HPDE6-E6E7 (cell line): Measurements from ENCODE around the gene PCDH9.
"Not testable (repeated sequence)": the region's sequence is repeated elsewhere in the genome, so short reads cannot be mapped to it uniquely, and the experiment has no call there.

ENCODE experiments used
- DNase-seq: peaks from one replicate; pipeline ENCODE4 v3.0.0; 2011; ENCODE audit warnings: missing footprints; ENCODE audit errors: extremely low spot score

Gene PCDH9

DNA sequence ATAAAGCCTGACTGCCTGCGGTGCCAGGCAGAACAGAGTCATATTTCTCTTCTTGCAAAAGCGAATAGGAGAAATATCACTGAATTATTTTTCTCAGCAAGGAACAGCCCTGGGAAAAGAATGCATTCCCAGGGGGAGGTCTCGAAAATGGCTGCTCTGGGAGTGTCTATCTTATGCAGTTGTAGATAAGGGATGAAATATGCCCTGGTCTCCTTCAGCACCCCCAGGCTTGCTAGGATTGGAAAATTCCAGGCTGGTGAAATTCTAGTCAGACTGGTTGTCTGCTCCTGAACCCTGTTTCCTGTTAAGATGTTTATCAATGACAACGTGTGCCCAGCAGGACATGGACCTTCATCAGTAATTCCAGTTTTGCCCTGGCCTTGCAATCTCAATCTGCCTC, 469.5 kb downstream of the PCDH9 start:
- DNase-seq = not testable (repeated sequence)

DNA sequence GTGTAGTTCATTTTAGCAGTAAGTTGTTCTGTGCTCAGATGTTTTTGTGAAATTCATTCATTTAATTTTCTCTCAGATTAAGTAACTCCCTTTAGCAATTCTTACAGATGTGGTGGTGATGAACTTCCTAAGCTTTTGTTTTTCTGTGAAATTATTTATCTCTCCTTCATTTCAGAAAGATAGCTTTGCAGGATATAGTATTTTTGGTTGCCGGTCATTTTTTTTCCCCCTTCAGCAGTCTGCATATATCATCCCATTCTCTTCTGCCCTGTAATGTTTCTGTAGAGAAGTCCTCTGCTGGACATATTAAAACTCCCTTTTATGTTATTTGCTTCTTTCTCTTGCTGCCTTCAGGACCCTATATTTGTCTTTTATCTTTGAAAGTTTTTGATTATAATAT, 470.2 kb downstream of the PCDH9 start:
- no peak for DNase-seq

DNA sequence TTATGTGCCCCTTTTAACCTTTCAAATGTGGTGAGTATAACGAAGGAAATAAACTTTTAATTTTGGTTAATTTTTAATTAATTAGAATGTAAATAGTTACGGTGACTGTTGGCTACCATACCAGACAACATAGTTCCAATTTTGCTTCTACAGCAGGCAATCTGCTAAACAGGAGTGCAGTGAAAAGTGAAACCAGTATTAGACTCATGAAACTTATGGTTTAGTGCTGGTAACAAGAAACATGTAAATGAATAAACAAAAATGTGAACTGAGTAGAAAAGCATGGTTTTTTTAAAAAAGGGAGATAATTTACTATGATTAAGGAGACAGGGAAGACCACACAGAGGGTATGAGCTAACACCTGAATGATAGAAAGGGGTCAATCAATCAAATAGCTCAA, 478.4 kb downstream of the PCDH9 start:
- DNase-seq = no peak

DNA sequence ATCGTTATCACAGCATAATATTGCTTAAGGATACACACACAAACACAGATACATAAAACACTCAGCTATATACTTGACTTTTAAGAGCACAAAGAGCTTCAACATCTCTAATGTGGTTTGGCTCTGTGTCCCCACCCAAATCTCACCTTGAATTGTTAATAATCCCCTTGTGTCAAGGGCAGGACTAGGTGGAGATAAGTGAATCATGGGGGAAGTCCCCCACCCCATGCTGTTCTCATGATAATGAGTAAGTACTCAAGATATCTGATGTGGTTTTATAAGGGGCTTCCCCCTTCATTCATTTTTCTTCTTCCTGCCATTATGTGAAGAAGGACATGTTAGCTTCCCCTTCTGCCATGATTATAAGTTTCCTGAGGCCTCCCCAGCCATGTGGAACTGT, 481.4 kb downstream of the PCDH9 start:
- no peak for DNase-seq

DNA sequence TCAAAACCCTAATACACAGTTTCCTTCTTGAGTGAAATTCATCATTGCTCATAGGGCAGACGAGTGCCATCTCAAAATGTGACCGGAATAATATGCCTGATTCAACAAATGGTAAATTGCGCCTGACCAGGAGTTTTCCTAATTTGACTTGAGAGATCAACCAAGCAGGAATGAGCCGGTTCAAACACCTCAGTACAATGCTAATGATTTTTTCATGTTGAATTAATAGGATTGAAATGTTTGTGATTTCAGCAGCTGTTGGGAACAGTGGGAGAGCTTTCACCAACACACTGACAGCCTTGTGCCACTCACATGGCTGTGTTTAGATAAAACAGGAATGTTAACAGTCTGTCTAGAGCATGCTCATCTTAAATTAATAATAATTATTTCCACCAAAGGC, 484.8 kb downstream of the PCDH9 start:
- DNase-seq = no peak

DNA sequence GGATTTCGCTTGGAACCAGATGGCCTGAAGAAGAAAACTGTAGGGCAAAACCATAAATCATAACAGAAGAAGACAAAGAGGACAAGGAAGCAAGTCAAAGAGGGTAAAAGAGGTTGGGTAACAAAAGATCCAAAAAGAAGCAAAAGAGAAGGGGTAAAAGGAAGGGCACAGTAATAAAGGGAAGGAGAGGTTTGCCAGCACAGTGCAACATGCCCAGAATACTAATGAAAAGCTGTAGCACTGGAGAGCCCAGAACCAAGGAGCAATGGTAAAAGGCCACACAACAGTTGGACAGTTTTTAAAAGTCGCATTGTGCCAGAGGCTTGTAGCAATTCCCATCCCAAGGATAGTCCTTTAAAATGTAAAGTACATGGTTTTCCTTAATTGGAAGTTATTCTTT, 506.6 kb downstream of the PCDH9 start:
- no peak for DNase-seq

DNA sequence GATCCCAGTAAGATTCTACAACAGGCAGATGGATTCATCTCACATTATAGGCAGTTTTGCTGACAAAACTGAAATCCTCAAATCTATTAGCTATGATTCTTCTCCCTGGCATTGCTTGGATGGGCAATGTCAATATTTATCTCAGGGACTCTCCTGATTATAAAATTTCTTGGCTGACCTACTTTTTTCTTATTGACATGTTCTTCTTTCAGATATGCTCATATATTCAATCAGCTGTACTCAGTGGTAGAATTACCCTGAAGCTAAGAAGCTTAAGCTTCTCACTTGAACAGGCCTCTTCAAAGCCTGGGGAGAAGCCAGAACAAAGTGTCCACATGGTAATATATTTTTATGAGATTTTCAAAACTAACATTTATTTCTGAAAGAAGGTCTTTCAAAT, 513.6 kb downstream of the PCDH9 start:
- DNase-seq = no peak

DNA sequence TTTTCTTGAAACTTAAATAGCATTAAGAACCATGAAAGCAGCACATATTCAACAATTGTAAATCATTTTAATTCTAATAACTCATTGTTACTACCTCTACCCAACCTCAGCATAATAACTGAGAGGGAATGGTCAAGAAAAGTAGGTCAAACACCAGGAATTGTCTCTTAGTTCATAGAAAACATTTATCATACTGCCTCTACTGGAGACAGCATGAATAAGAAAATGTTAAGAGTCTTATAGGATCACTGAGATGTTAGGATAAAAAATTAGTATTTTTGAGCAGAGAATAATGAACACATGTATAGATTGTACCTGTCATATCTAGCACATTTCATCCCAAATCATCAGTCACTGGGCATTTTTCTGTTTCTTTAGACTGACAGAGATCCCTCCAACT, 515.3 kb downstream of the PCDH9 start:
- no peak for DNase-seq

DNA sequence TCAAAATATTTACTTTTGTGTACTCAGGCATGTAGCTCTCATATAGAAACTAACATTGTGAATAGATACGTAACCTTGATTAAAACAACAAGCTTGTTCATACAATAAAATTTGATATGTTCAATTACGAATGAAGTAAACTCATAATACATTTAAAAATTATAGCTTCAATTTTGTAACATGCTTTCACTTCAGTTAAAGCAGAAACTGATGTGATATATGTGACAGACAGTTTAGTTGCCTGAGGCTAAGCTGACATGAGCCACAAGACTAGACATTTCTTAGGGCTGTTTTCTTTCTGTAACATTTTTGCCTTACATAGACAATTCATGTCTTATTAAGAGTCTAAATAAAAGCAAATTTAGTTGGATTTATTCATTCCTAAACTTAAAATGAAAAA, 526.0 kb downstream of the PCDH9 start:
- DNase-seq = no peak

DNA sequence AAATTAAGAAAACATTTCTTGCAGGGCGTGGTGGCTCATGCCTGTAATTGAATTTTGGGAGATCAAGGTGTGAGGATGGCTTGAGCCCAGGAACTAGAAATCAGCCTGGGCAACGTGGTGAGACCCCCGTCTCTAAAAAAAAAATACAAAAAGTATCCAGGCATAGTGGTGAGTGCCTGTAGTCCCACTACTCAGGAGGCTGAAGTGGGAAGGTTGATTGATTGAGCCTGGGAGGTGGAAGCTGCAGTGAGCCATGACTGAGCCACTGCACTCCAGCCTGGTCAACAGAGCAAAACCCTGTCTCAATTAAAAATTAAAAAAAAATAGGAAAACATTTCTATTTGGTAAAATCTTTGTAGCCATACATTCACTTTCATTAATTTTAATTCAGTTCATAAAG, 526.5 kb downstream of the PCDH9 start:
- DNase-seq = no peak

DNA sequence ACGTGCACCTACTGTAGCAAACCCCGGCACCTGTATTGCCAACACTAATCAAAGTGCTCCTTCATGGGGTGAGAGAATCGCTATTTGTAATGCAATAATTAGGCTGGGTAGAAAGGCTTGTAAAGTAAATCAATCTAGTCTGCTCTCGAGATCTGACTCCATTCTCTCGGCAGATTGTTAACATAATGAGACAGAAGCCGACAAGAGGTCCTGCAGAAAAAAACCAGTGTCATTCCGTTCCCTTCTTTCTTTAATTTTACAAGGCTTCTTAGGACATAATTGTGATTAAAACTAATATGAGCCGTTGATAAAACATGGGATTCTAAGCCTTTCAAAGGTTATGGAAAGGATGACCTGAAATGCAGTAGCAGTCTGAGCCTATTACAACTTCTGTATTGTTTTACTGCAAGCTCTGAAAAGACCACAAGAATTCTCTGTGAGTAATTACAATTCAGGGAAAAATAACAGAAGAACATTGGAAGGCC, 530.0 kb downstream of the PCDH9 start:
- no peak for DNase-seq

DNA sequence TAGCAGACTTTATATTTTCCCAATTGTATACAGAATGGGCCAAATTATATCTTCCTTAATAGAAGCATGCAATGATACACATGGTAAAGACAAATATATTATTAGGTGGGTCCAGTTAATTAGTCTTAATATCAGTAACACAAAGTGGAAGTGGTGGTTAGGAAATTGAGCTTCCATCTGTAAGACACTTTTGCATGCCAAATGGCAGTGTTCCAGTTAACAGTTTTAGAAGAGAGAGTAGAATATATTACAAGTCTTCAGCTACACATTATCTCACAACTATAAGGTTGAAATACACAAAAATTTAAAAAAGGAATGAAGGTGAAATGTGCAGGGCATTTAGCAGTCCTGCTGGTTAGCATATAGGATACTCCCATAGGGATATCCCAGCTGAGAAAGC, 536.5 kb downstream of the PCDH9 start:
- no peak for DNase-seq

DNA sequence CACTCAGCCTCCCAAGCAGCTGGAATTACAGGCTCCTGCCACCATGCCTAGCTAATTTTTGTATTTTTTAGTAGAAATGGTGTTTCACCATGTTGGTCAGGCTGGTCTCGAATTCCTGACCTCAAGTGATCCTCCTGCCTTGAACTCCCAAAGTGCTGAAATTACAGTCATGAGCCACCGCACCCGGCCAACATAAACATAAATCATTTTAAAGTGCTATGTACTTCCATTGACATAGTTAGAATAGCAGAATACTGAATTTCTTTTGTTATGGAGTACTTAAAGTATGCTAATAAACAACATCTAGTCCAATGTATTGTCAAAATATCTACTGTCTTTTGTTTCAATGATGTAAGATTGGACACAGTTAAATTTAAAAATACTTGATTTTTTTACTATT, 539.0 kb downstream of the PCDH9 start:
- DNase-seq = no peak

DNA sequence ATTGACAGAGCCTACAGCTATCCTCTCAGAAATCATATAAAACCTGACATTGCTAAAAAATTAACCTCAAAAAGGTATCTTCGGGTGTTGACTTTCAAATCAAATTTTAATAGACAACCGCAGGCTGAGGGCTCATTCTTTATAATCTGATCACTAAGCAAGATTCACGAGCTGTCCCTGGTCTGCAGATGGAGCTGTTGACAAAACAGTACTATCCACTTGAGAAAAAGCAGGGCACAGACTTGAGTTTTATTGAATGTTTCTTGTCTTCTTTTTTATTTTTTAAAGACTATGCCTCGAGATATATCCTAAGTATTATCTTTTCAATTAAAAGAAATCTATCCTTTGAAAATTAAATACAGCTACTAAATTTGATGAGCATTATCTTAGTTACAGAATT, 540.5 kb downstream of the PCDH9 start:
- no peak for DNase-seq

DNA sequence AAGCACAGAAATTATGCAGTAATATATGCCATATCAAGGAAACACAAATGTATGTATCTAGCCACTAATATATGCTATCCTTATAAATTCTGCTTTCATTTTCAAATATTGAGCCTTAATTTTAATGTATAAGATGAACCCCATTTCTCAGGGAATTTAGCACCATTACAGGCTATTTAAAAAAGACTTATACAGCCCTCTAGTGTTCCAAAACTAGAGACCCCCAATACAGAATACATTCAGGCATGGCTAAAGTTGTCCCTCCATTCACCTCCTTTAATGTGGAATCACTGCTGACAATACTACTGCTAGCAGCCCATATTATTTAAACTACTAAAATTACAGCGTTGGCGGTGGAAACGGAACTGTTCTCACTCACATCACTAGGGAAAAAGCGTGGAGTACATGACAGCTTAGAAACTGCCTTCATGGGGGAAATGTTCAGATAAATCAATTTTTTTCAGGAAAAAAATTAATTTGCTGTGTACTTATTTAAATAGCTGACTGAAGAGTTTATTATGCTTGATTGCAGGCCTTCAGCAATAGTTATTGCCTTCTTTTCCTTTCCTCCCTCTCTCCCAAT, 541.0 kb downstream of the PCDH9 start:
- DNase-seq = no peak

DNA sequence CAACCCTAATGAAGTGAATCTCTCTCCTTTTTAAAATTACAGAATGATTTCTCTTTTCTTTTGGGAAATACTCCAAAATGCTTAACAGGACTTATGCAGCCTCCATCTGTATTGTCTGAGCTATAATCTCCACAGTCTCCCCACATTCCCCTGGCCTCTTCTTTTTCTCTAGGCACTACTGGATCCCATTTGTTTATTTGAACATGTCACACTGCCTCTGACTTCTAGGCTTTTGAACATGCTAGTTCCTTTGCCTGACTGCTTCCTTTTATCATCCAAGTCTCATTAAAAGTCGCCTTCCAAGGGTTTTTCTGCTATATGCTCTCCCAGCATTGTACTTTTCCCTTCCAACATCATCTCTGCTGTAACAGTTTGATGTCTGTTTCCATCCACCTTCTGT, 548.7 kb downstream of the PCDH9 start:
- no peak for DNase-seq

DNA sequence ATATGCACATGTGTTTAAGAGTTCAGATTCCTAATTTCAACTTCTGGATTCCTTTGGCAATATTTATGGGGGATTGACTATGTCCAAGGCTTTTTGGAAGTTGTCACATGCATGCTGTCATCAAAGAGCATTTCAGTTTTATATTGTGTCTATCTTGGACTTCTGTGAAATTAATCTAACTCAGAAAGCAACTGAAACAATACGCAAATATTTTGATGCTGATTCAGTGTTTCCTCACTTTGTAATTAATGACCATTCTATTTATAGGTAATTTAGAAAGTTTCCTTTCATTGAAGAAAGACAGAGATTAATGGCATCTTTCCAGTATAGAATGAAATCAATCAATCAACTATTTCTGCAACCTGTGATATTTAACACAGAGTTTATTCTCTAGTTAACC, 550.1 kb downstream of the PCDH9 start:
- no peak for DNase-seq

DNA sequence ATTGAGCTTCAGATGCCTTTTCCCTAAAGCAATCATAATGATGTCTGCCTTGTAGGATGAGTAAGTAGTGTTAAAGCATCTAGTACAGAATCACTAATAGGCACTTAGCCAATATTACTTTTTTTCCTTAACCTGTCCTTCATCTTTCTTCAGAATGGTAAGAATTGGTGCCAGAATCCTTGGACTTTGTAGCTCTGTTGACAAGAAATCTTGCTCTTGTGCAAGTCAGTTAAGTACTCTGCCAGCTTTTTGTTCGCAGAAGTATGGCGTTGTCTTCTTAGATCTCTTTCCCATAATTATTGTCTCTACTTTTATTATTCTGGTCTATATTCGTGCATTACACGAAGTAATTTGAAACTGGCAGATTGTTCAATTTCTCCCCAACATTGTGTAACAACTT, 554.5 kb downstream of the PCDH9 start:
- DNase-seq = no peak

DNA sequence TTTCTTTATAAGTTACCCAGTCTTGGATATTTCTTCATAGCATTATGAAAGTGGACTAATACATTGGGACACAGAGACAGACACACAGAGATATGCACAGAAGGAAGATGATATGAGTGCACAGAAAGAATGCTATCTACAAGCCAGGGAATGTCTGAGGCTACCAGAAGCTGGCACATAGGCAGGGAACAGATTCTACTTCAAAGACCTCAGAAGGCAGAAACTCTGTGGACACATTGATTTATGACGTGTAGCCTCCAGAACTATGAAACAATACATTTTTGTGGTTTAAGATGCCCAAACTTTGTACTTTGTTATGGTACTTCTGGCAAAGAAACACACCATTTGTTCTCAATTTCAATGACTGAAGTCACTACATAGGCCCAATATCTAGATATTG, 556.7 kb downstream of the PCDH9 start:
- no peak for DNase-seq

DNA sequence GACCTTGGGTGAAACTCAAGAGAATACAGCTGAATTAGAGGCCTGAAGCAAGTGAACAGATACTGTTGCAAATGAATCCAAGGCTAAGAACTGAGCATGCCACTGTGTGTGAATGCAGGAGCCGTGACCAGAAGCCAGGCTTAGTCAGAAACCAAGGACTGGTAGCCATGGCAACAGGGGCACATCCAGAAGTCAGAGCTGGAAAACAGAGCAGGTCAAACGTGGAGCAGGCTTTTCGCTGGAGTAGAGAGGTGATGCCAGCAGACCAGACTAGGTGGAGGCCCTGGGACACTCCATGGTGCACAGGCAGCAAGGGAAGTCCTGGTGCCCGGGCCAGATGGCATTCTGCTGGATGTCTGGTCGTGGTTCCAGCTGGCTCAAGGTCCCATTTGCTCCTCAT, 564.1 kb downstream of the PCDH9 start:
- DNase-seq = no peak

DNA sequence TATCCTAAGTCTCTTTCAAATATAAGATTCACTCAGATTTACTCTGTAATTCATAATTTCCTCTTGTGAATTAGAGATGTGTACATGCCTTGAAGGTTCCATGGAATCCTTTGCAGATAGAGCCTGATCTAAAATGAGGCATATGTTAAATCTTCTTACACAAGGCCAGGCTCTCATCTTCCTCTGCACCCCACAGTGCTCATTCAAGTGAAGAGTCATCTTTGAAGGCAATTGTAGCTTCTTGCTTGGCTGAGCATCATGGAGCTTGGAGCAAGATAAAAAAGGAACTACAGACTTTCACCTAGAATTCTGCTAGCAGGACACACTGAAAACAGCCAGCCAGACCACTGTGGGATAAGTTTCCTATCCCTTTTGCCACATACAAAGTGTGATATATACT, 566.4 kb downstream of the PCDH9 start:
- DNase-seq = no peak

DNA sequence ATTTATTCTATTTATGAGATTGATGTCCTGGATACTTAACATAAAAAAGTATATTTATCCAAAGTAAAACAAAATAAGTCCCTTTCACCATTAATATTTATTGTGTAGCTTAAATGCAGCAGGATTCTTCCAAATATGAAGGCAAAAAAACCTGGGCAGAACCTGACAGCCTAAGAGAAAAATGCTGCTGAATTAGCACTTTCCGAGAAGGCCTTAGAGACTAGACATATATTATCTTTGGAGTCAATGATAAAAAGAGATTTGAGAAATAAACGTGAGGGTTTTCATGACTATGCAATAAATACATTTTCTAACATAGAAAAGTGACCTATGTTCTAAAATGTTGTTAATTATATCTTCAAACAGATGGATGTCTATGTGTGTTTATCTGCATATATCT, 566.9 kb downstream of the PCDH9 start:
- no peak for DNase-seq

DNA sequence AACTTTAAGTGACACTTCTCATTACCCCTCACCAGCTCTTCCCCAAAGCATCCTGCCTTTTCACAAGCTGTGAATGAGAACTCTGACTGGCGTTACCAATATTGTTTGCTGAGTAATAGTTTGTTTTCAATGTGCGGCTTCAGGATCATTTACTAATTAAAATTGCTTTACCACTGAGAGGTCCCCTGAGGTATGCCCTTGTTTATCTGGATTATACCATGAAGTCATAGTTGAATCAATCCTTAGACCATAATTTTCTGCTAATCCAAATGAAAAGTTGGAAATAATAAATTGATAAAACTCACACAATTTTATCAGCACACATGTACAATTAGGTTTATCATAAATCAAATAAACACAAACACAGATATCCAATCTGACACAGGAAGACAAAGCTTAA, 568.8 kb downstream of the PCDH9 start:
- DNase-seq = no peak

DNA sequence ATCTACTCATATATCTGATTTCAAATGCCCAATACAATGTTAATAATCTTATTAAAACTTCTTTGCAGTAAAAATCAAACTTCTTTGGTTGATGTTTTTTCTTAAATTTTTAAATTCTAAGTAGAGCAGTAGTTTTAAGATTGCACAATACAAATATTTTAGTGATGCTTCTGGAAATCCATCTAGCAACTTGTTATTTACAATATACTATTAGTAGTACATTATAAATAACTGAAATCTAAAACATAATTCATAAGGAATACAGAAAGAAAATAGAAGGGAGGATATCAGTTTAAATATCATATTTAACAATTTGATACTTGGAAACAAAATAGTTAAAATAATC, 569.7 kb downstream of the PCDH9 start:
- DNase-seq = no peak
